Measurements from ENCODE around the gene GSTK1. TPM values are rescaled to one million over a fixed set of nuclear protein-coding genes. Genes with fewer than 3 reads are reported as not detected.

Gene GSTK1
- total RNA-seq, 2 experiments from 2014 or later, result 218 to 224 TPM

DNA sequence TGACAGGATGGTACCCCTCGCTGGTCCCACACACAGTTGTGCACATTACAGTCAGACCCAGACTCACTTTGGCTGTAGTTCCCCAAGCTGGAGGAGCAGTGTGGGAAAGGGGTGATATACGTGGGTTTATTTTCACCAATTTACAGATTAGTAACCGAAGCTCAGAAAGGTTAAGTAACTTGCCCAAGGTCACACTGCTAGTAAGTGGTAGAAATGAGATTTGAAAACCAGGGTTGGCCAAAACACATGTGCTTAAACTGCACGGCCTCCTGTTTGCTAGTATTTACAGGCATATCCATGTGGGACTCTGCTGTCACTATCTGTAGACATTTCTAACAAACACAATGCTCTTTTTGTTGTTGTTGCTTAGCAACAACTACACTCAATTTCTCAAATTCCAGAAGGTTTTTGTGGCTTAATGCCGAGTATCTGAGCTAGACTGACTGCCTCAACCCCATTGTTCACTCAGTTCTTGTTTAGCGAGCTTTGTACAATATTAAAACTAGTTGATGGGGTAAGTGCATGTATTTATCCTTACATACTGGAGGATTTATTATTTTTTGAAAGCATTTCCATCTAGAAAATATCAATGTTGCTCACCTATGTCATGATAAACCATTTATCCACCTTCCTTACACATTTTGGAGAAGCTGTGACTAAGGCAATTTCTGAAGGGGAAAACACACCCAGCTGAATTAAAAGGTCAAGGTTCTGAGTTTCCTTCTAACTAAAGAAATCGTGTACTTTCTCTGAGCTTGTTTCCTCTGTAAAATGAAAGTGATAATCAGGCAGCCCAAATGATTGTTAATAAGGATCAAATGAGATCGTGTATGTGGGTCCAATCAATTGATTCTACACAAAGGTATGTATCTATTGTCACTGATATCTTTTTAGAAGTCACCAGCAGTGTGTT, 16.2 kb downstream of the GSTK1 start:
- Mint-ChIP-seq H3K4me3 (peak overlapping the region; percentile 51), H3K9me3 (no peaks in the 10 kb centered on the region), H3K4me1 (ENCODE audit: low read depth) (peaks cover 40% of the 10 kb centered on the region), H3K27ac (peak overlapping the region; percentile 87), H3K27me3 (no peaks in the 10 kb centered on the region), H3K36me3 (no peaks in the 10 kb centered on the region)
- POLR2A ChIA-PET, result interaction anchor here (0.9 to 4.0 kb wide), 7 partner anchors 9 to 104 kb away, joined by 3 to 27 read pairs (median 6); partner anchors contain the start of genes CASP2 and GSTK1
- intact Hi-C loops (cut with micrococcal nuclease), result loop anchor here (1.0 kb wide), 3 partner anchors 9 to 20 kb away; partner anchors contain the start of genes CASP2 and GSTK1
- CTCF ChIA-PET, result interaction anchor here (0.6 to 4.0 kb wide), 10 partner anchors 9 to 622 kb away, joined by 3 to 30 read pairs (median 6); partner anchors contain the start of gene CASP2
- DNase-seq, result no peak

DNA sequence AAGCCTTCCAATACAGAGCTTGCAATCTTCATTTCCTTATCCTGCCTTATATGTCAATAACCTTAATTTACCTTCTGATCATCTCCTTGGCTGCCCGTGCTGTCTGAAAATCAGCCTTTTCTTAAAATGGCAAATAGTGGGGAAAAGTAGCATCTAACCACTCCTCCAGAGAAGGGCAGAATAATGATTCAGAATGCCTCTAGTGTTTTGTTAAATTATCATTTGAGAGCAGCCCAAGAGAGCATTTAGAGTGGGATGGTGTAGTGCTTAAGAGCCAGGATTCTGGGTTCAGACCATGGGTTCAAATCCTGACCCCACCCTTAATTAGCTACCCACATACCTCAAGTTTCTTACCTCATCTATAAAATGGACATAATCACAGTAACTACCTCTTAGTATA, 16.9 kb downstream of the GSTK1 start:
- DNase-seq, result no peak
- peak overlapping the region; percentile 87 for H3K27ac Mint-ChIP-seq
- peak overlapping the region; percentile 51 for H3K4me3 Mint-ChIP-seq
- no peaks in the 10 kb centered on the region for H3K9me3 Mint-ChIP-seq
- POLR2A ChIA-PET, result interaction anchor here (0.9 to 4.0 kb wide), 8 partner anchors 8 to 103 kb away, joined by 3 to 27 read pairs (median 6); partner anchors contain the start of genes CASP2 and GSTK1
- H3K4me1 Mint-ChIP-seq (ENCODE audit: low read depth), result peaks cover 42% of the 10 kb centered on the region
- CTCF ChIA-PET, result interaction anchor here (0.7 to 4.0 kb wide), 9 partner anchors 8 to 469 kb away, joined by 3 to 30 read pairs (median 5); partner anchors contain the start of gene CASP2
- no peaks in the 10 kb centered on the region for H3K27me3 Mint-ChIP-seq
- H3K36me3 Mint-ChIP-seq, result no peaks in the 10 kb centered on the region
- intact Hi-C loops (cut with micrococcal nuclease), result no loop called here

DNA sequence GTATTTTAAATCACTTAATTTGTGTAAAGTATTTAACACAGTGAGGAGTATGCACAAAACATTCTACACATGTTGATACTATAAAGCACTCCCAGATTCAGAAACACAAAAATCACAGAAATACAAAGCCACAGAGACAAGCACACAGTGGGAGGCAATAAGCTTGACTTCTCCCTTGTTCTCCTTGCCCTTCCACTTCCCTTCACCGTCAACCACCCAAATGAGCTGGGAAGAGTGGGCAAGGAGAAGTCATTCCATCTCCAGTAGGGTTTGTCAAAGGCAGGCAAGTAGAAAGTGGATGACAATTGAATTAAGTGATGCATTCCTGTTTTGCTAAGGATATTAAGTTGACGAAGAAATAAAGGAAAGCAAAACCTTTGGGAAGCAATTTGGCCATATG, 17.3 kb downstream of the GSTK1 start:
- H3K27ac Mint-ChIP-seq, result peak overlapping the region; percentile 87
- H3K27me3 Mint-ChIP-seq, result no peaks in the 10 kb centered on the region
- no peak for DNase-seq
- H3K9me3 Mint-ChIP-seq, result no peaks in the 10 kb centered on the region
- peaks cover 42% of the 10 kb centered on the region for H3K4me1 Mint-ChIP-seq (ENCODE audit: low read depth)
- H3K4me3 Mint-ChIP-seq, result peak overlapping the region; percentile 51
- POLR2A ChIA-PET, result interaction anchor here (1.2 to 4.0 kb wide), 6 partner anchors 7 to 103 kb away, joined by 3 to 27 read pairs (median 6); partner anchors contain the start of genes CASP2 and GSTK1
- H3K36me3 Mint-ChIP-seq, result no peaks in the 10 kb centered on the region
- intact Hi-C loops (cut with micrococcal nuclease), result no loop called here
- CTCF ChIA-PET, result interaction anchor here (0.7 to 4.0 kb wide), 5 partner anchors 7 to 469 kb away, joined by 3 to 30 read pairs (median 10); partner anchors contain the start of gene CASP2

DNA sequence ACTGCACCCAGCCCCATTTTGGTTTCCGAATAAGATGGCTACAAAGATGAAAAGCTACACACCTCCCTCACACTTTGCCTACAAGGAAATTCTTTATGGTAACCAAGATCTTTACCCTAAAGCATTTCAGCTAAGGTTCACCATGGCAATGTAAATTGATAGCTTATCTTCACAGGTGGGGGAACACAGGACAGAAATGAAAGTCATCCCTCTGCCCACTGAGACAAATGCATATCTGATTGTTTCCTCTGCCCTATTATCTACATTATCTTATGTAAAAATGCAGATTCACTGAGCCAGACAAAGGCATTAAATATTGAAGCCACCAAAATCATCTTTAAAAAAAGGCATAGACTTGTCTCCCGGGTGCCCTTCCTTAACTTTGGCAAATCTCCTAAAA, 18.3 kb downstream of the GSTK1 start:
- no peak overlapping the region for H3K4me3 Mint-ChIP-seq
- DNase-seq, result no peak
- H3K4me1 Mint-ChIP-seq (ENCODE audit: low read depth), result peaks cover 42% of the 10 kb centered on the region
- POLR2A ChIA-PET, result interaction anchor here (4.0 kb wide), 1 partner anchor 18 kb away, joined by 27 read pairs; the partner anchor contains the start of gene GSTK1
- no peaks in the 10 kb centered on the region for H3K36me3 Mint-ChIP-seq
- H3K27me3 Mint-ChIP-seq, result no peaks in the 10 kb centered on the region
- no peaks in the 10 kb centered on the region for H3K9me3 Mint-ChIP-seq
- intact Hi-C loops (cut with micrococcal nuclease), result no loop called here
- H3K27ac Mint-ChIP-seq, result no peak overlapping the region
- CTCF ChIA-PET, result interaction anchor here (2.3 to 4.0 kb wide), 2 partner anchors 18 to 41 kb away, joined by 12 to 30 read pairs; no protein-coding TSS in a partner anchor

DNA sequence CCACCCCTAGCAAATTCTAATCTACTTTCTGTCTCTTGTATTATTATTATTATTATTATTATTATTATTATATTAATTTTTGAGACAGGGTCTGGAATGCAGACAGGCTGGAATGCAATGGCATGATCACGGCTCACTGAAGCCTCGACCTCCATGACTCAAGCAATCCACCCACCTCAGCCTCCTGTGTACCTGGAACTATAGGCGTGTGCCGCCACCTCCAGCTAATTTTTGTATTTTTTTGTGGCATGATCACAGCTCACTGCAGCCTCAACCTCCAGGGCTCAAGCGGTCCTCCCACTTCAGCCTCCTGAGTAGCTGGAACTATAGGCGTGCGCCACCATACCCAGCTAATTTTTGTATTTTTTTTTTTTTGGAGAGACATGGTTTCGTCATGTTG, 18.9 kb downstream of the GSTK1 start:
- no peaks in the 10 kb centered on the region for H3K36me3 Mint-ChIP-seq
- POLR2A ChIA-PET, result interaction anchor here (1.2 to 4.0 kb wide), 2 partner anchors 18 to 19 kb away, joined by 6 to 27 read pairs; partner anchors contain the start of gene GSTK1

DNA sequence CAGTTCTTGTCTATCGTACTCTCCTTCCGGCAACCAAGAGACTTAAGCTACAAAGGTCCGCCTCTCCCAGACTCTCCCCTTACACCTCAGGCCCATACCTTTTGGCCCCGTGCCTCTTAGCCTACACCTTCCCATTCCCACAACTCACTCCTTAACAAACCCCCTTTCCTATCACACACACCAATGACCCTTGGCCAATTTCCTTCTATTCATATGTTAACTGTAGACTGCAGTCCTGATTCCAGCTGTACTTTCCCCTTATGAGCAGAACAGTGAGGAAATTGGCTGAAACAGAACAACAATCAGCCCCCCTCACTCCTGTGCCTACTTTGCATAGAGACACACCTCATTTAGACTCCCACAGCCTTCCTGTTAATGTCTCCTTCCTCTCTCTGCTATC, 20.1 kb downstream of the GSTK1 start:
- Mint-ChIP-seq H3K27ac (peak overlapping the region; percentile 0), H3K27me3 (no peaks in the 10 kb centered on the region), H3K4me3 (no peak overlapping the region), H3K36me3 (no peaks in the 10 kb centered on the region), H3K4me1 (ENCODE audit: low read depth) (peaks cover 50% of the 10 kb centered on the region), H3K9me3 (no peaks in the 10 kb centered on the region)
- intact Hi-C loops (cut with micrococcal nuclease), result no loop called here
- ChIA-PET POLR2A (interaction anchor here (0.7 to 1.2 kb wide), 3 partner anchors 14 to 28 kb away, joined by 3 to 6 read pairs (median 3); partner anchors contain the start of gene GSTK1), CTCF (interaction anchor here (0.7 to 1.2 kb wide), 3 partner anchors 11 to 134 kb away, joined by 3 to 4 read pairs (median 3); no protein-coding TSS in a partner anchor)
- DNase-seq, result no peak

More for the DNA sequence above, 18.9 kb downstream of the GSTK1 start:
- no peak for DNase-seq
- Mint-ChIP-seq H3K27ac (no peak overlapping the region), H3K4me3 (no peak overlapping the region), H3K27me3 (no peaks in the 10 kb centered on the region), H3K4me1 (ENCODE audit: low read depth) (peaks cover 46% of the 10 kb centered on the region), H3K9me3 (no peaks in the 10 kb centered on the region)
- intact Hi-C loops (cut with micrococcal nuclease), result no loop called here
- CTCF ChIA-PET, result interaction anchor here (4.0 kb wide), 1 partner anchor 42 kb away, joined by 30 read pairs; no protein-coding TSS in a partner anchor

DNA sequence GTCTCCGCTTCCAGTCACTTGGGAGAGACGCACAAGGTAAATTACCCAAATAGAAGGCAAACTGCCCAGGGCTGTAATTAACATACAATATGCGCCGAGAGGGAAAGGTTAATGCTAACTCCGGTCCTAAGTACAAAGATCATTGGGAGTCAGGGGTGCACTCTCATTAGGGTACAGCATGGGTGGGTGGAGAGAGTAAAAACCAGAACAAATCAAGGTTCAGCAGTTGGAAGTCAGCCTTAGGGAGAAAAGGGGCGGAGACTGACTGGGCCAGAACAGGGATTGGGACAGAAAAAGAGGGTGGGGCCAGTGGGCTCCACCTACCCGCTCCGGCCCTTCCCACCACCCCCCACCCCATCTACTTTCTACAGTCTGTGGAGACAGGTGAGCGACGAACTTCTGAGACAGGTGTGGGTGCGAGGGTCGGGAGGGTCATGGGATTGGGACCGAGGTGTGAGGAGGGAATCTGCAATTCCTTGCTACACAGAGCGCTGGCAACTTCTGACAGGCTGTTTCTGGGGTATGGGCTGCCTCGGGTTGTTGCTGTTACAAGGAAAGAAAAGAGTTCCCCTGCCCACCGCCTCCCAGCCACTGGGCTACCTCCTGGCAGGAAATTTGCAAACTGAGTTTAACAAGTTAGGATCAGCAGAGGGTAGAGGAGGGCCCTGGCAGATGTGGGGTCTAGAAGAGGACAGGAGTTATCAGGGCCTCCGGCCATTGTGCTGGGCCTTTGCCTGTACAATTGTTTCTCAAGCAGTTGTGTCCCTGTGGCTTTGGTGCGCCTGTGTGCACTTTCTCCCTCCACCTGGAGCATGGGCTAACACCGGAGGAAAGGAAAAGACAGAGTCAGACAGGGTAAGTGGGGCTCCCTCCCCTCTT, 21.6 kb downstream of the GSTK1 start, which contains the start of gene TMEM139:
Gene TMEM139 (plus strand): TSS at position 368 of the 879 bp plus-strand sequence. CDS start 1,000 bp downstream, outside the sequence.
- ChIA-PET CTCF (interaction anchor here (0.7 to 1.0 kb wide), 2 partner anchors 22 to 132 kb away, joined by 3 read pairs; no protein-coding TSS in a partner anchor), POLR2A (no interaction called here)
- Mint-ChIP-seq H3K36me3 (peaks cover 9% of the 10 kb centered on the region), H3K4me3 (no peak within 1 kb of the TSS), H3K9me3 (no peaks in the 10 kb centered on the region), H3K4me1 (ENCODE audit: low read depth) (peaks cover 41% of the 10 kb centered on the region), H3K27ac (peak within 1 kb of the TSS; percentile 7), H3K27me3 (no peaks in the 10 kb centered on the region)
- DNase-seq, result no peak
- intact Hi-C loops (cut with micrococcal nuclease), result no loop called here

DNA sequence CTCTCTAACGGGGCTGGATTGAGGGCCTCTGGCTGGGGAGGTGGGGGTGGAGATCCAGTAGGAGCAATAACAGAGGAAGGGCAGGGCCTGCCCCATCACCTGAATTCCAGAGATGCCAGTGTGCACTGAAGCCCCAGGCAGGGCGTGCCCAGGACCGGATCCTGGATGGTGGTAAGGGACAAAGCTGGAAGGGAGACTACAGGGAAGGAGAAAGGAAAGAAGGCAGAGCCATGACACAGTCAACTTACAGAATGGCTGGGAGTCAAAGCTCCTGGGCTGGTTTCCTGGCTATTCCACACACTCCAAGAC, 22.2 kb downstream of the GSTK1 start:
- ChIA-PET CTCF (interaction anchor here (0.7 kb wide), 1 partner anchor 23 kb away, joined by 3 read pairs; no protein-coding TSS in a partner anchor), POLR2A (no interaction called here)
- intact Hi-C loops (cut with micrococcal nuclease), result no loop called here
- Mint-ChIP-seq H3K4me3 (no peak overlapping the region), H3K36me3 (peaks cover 15% of the 10 kb centered on the region), H3K4me1 (ENCODE audit: low read depth) (peaks cover 38% of the 10 kb centered on the region), H3K9me3 (no peaks in the 10 kb centered on the region), H3K27ac (no peak overlapping the region), H3K27me3 (no peaks in the 10 kb centered on the region)
- DNase-seq, result no peak

DNA sequence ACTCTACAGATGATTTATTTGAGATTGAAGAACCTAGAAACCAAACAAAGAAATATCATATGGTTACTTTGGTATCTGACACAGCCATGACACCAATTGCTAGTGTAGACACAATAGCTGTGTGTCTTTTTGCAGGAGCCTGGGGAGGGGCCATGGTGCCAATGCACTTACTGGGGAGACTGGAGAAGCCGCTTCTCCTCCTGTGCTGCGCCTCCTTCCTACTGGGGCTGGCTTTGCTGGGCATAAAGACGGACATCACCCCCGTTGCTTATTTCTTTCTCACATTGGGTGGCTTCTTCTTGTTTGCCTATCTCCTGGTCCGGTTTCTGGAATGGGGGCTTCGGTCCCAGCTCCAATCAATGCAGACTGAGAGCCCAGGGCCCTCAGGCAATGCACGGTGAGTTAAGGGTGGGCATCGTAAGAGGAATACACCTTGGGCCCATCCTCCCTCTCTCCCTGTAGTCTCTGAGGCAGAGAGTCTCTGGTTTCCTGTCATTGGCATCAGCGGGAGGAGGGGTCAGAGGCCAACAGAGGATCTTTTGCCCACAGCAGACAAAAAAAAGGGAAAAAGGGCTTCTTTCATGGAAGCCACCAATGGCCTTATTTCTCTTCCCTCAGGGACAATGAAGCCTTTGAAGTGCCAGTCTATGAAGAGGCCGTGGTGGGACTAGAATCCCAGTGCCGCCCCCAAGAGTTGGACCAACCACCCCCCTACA, 22.7 kb downstream of the GSTK1 start:
- DNase-seq, result no peak
- Mint-ChIP-seq H3K4me3 (no peak overlapping the region), H3K27me3 (no peaks in the 10 kb centered on the region), H3K9me3 (no peaks in the 10 kb centered on the region), H3K4me1 (ENCODE audit: low read depth) (peaks cover 38% of the 10 kb centered on the region), H3K36me3 (peaks cover 21% of the 10 kb centered on the region), H3K27ac (no peak overlapping the region)
- POLR2A ChIA-PET, result no interaction called here
- intact Hi-C loops (cut with micrococcal nuclease), result no loop called here
- CTCF ChIA-PET, result interaction anchor here (0.7 to 0.8 kb wide), 2 partner anchors 23 to 46 kb away, joined by 3 read pairs; no protein-coding TSS in a partner anchor

DNA sequence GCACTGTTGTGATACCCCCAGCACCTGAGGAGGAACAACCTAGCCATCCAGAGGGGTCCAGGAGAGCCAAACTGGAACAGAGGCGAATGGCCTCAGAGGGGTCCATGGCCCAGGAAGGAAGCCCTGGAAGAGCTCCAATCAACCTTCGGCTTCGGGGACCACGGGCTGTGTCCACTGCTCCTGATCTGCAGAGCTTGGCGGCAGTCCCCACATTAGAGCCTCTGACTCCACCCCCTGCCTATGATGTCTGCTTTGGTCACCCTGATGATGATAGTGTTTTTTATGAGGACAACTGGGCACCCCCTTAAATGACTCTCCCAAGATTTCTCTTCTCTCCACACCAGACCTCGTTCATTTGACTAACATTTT, 23.3 kb downstream of the GSTK1 start:
- POLR2A ChIA-PET, result interaction anchor here (2.1 kb wide), 1 partner anchor 23 kb away, joined by 10 read pairs; no protein-coding TSS in a partner anchor
- Mint-ChIP-seq H3K36me3 (peaks cover 26% of the 10 kb centered on the region), H3K9me3 (no peaks in the 10 kb centered on the region), H3K27me3 (no peaks in the 10 kb centered on the region), H3K4me1 (ENCODE audit: low read depth) (peaks cover 40% of the 10 kb centered on the region), H3K4me3 (no peak overlapping the region), H3K27ac (peak overlapping the region; percentile 47)
- CTCF ChIA-PET, result interaction anchor here (0.8 to 2.1 kb wide), 3 partner anchors 46 to 93 kb away, joined by 3 to 13 read pairs (median 7); no protein-coding TSS in a partner anchor
- no peak for DNase-seq
- intact Hi-C loops (cut with micrococcal nuclease), result no loop called here
